Measurements from ENCODE around the gene ARHGAP12.

ARHGAP12 gene

DNA sequence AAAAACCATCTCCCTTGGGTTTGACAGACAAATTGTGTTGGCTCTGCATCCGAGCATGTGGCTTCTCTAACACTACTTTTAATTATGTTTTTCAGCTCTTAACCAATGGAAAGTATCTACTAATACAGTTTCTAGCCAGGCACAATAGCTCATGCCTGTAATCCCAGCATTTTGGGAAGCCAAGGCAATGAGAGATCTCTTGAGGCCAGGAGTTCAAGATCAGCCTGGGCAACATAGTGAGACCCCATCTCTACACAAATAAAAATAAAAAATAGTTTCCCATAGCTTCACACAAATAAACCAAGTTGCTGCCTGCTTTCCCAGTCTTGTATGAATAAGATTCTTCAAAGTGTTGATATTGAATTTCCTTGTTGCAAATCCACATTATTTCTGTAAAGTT lies 13.8 kb upstream of the ARHGAP12 start:
- TF ChIP-seq, protein P1, sequence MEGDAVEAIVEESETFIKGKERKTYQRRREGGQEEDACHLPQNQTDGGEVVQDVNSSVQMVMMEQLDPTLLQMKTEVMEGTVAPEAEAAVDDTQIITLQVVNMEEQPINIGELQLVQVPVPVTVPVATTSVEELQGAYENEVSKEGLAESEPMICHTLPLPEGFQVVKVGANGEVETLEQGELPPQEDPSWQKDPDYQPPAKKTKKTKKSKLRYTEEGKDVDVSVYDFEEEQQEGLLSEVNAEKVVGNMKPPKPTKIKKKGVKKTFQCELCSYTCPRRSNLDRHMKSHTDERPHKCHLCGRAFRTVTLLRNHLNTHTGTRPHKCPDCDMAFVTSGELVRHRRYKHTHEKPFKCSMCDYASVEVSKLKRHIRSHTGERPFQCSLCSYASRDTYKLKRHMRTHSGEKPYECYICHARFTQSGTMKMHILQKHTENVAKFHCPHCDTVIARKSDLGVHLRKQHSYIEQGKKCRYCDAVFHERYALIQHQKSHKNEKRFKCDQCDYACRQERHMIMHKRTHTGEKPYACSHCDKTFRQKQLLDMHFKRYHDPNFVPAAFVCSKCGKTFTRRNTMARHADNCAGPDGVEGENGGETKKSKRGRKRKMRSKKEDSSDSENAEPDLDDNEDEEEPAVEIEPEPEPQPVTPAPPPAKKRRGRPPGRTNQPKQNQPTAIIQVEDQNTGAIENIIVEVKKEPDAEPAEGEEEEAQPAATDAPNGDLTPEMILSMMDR (conservative IDR thresholded peaks at IDR 0.05; ENCODE audit: control insufficient read depth, insufficient read depth, low read depth, low read length), result no peak
- H3K4me3 ChIP-seq (ENCODE audit: control insufficient read depth, low read depth, low read length), result no peak overlapping the region
- DNase-seq (ENCODE audit: low read depth), result no peak

DNA sequence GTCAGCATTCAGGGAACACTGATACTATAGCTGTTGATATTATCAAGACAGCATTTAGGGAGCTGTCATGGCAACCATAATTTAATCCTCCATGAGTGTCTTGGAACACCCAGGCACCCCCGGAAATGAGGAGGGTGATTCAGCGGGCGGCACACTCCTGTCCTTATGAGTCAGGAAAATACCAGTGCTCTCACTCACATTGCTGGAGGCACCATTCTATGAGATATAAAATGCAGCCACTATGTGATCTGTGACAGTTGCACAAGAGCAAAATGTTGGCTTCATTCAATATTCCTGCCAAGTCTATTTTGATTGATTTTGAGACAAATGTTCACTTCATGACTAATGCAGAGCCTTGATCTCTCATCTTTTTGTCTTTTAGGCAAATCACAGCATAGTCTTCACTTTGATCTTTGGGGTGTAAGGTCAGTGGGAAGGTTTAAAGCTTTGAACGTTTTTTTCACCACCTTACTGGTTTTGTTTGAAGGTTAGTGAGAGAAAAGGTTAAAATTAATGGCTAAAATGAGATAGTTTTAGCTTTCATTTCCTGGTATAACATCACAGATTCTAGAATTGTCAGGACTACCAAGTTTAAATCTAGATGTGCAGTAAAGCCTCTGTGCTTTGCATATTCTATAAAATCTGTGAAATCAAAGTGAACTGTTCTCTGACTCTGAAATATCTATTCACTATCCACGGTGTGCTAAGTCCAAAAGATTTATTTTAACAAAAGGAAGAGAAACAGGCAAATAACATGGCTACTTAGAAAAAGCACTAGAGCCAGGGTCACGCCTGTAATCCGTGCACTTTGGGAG lies 12.4 kb upstream of the ARHGAP12 start:
- peak; percentile 96 for DNase-seq (ENCODE audit: low read depth)
- TF ChIP-seq, protein P1 (conservative IDR thresholded peaks at IDR 0.05; ENCODE audit: control insufficient read depth, insufficient read depth, low read depth, low read length), result no peak
- no peak overlapping the region for H3K4me3 ChIP-seq (ENCODE audit: control insufficient read depth, low read depth, low read length)

DNA sequence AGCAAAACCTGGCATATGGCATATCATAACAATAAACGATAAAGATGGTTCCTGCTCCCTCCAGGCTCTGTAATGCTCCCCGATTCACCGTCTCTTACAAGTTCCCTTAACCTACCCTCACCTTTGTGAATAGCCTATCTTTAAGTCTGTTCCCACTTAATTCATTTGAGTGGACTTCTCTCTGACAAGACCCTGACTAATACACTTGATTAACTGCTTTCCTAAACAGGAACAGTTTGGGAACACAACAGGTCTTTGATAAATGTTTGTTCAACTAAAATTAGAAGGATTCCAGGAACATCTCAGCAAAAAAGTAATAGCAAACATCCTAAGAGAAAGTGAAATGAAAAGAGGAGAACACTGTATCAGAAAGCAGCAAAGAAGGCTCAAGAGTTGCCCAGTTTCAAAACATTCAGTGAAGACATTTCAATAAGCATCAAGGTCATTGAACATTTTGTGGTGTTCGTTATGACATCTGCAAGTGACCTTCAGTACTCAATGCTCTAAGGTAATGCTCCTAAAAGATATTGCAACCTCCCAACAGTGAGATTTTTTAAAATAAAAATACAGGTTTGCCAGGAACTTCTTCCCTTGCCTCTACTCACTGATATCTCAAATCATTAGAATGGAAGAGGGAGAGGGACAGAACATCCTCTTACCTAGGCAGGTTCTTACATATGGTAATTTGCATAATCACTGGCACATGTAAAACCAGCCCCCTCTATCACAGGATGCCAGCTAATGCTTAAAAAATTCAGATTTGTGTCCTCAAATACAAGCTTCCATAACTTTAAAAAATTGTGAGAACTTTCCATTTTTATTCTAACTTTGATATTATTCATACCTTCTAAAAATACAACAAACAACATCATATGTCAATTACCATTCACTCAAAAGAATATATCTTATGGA lies 11.4 kb upstream of the ARHGAP12 start:
- TF ChIP-seq, protein P1 (conservative IDR thresholded peaks at IDR 0.05; ENCODE audit: control insufficient read depth, insufficient read depth, low read depth, low read length), result no peak
- peak; percentile 39 for DNase-seq (ENCODE audit: low read depth)
- no peak overlapping the region for H3K4me3 ChIP-seq (ENCODE audit: control insufficient read depth, low read depth, low read length)

DNA sequence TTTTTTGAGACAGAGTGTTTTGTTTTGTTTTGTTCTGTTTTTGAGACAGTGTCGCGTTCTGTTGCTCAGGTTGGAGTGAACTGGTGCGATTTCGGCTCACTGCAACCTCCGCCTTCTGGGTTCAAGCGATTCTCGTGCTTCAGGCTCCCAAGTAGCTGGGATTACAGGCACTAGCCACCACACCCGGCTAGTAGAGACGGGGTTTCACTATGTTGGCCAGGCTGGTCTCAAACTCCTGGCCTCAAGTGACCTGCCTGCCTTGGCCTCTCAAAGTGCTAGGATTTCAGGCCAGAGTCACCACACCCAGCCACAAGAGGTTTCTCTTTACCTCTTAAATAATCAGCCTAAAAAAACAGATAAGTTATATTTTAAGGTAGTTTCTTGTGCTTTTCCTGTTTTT lies 8.7 kb upstream of the ARHGAP12 start:
- TF ChIP-seq, protein P1 (conservative IDR thresholded peaks at IDR 0.05; ENCODE audit: control insufficient read depth, insufficient read depth, low read depth, low read length), result no peak
- DNase-seq (ENCODE audit: low read depth), result peak; percentile 17
- H3K4me3 ChIP-seq (ENCODE audit: control insufficient read depth, low read depth, low read length), result no peak overlapping the region

DNA sequence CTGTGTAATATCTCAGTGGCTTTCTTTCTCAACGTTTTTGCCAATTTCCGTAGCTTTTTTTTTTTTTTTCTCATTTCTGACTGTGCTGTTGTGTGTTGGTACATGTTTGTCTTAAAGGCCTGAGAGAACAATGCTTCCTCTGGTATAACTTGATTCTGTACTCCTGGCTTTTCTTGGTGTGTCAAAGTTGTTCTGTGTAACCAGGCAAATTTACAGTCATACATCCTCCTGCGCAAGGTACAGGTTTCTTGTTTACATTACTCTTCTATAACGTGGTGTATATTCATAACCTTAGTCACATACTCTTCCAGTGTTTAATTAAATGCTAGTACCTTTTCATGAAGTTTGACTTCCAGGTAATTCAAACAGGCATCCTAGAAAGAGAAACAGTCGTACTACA lies 8.3 kb upstream of the ARHGAP12 start:
- no peak overlapping the region for H3K4me3 ChIP-seq (ENCODE audit: control insufficient read depth, low read depth, low read length)

DNA sequence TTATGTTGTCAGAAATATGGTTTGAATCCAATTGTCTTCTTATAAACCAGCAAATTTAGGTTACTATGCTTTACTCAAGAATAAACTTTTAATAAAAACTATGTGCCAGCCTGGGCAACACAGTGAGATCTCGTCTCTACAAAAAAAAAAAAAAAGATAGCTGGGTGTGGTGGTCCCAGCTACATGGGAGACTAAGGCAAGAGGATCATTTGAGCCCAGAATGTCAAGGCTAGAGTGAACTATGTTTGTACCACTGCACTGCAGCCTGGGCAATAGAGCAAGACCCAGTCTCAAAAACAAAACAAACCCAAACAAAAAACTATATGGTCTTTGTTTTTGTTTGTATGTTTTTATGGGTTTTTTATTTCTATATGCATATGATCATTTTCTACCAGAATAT lies 7.5 kb upstream of the ARHGAP12 start:
- no peak overlapping the region for H3K4me3 ChIP-seq (ENCODE audit: control insufficient read depth, low read depth, low read length)
- TF ChIP-seq, protein P1 (conservative IDR thresholded peaks at IDR 0.05; ENCODE audit: control insufficient read depth, insufficient read depth, low read depth, low read length), result no peak
- DNase-seq (ENCODE audit: low read depth), result no peak

More for the DNA sequence above, 8.3 kb upstream of the ARHGAP12 start:
- TF ChIP-seq, protein P1 (conservative IDR thresholded peaks at IDR 0.05; ENCODE audit: control insufficient read depth, insufficient read depth, low read depth, low read length), result no peak
- DNase-seq (ENCODE audit: low read depth), result peak; percentile 36

Data from fibroblast of mammary gland (primary cell).